Liver (tissue), 2 donors: Measurements from ENCODE around the gene SH3PXD2B.

Experiments
- GABPA ChIP-seq, 2 donors: IDR thresholded peaks in 1 of 2; conservative IDR thresholded peaks in 1 of 2; 2 replicates each; pipeline ENCODE4 v1.6.1; 2016; ENCODE audit warnings: antibody characterized with exemption in 2 of 2, mild to moderate bottlenecking in 1 of 2, moderate library complexity in 1 of 2
- YY1 ChIP-seq: IDR thresholded peaks from 2 replicates; pipeline ENCODE4 v1.6.1; 2016; ENCODE audit warnings: antibody characterized with exemption, mild to moderate bottlenecking
- donor health status: healthy.

GRCh38 chr5:172410160-172410559 is 44.2 kb downstream of the SH3PXD2B start:
- no peak for TF ChIP-seq GABPA (IDR thresholded peaks at IDR 0.05 in 1 of 2, conservative IDR thresholded peaks at IDR 0.05 in 1 of 2)
- no peak for TF ChIP-seq YY1
